ENCODE measurements around the gene PTPN12.
"Not testable (repeated sequence)": the region's sequence is repeated elsewhere in the genome, so short reads cannot be mapped to it uniquely, and the experiment has no call there.

Gene PTPN12

DNA sequence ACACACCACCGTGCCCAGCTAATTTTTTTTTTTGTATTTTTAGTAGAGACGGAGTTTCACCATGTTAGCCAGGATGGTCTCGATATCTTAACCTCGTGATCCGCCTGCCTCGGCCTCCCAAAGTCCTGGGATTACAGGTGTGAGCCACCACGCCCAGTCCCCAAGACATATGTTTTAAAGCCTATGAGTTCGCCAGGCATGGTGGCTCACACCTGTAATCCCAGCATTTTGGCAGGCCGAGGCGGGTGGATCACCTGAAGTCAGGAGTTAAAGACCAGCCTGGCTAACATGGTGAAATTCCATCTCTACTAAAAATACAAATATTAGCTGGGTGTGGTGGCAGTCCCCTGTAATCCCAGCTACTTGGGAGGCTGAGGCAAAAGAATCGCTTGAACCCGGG lies 115.7 kb downstream of the PTPN12 start:
- peaks cover 31% of the 10 kb centered on the region for H3K36me3 ChIP-seq (ENCODE audit: insufficient read depth, low read depth, low read length)
- not testable (repeated sequence) for H3K9ac ChIP-seq (ENCODE audit: low read depth, low read length); H3K9me3 ChIP-seq (ENCODE audit: insufficient read depth, low read depth, low read length); H3K4me3 ChIP-seq (ENCODE audit: low read length); H3K27me3 ChIP-seq (ENCODE audit: insufficient read depth, low read length); H3K4me1 ChIP-seq (ENCODE audit: insufficient read depth, low read length); H3K27ac ChIP-seq (ENCODE audit: low read length)

- no peak overlapping the region for H3K27ac ChIP-seq (ENCODE audit: low read length)
- H3K4me3 ChIP-seq (ENCODE audit: low read length) = no peak overlapping the region
- peaks cover 38% of the 10 kb centered on the region for H3K36me3 ChIP-seq (ENCODE audit: insufficient read depth, low read depth, low read length)
- H3K9ac ChIP-seq (ENCODE audit: low read depth, low read length) = no peak overlapping the region
- H3K4me1 ChIP-seq (ENCODE audit: insufficient read depth, low read length) = no peaks in the 10 kb centered on the region
- H3K27me3 ChIP-seq (ENCODE audit: insufficient read depth, low read length) = no peaks in the 10 kb centered on the region
- H3K9me3 ChIP-seq (ENCODE audit: insufficient read depth, low read depth, low read length) = no peaks in the 10 kb centered on the region
Measured at GRCh38 chr7:77653572-77653971, 116.5 kb downstream of the PTPN12 start.

- no peaks in the 10 kb centered on the region for H3K4me1 ChIP-seq (ENCODE audit: insufficient read depth, low read length)
- peaks cover 41% of the 10 kb centered on the region for H3K36me3 ChIP-seq (ENCODE audit: insufficient read depth, low read depth, low read length)
- no peak overlapping the region for H3K9ac ChIP-seq (ENCODE audit: low read depth, low read length)
- H3K9me3 ChIP-seq (ENCODE audit: insufficient read depth, low read depth, low read length) = no peaks in the 10 kb centered on the region
- no peak overlapping the region for H3K4me3 ChIP-seq (ENCODE audit: low read length)
- no peaks in the 10 kb centered on the region for H3K27me3 ChIP-seq (ENCODE audit: insufficient read depth, low read length)
- H3K27ac ChIP-seq (ENCODE audit: low read length) = no peak overlapping the region
Measured at GRCh38 chr7:77655356-77655755, 118.3 kb downstream of the PTPN12 start.

DNA sequence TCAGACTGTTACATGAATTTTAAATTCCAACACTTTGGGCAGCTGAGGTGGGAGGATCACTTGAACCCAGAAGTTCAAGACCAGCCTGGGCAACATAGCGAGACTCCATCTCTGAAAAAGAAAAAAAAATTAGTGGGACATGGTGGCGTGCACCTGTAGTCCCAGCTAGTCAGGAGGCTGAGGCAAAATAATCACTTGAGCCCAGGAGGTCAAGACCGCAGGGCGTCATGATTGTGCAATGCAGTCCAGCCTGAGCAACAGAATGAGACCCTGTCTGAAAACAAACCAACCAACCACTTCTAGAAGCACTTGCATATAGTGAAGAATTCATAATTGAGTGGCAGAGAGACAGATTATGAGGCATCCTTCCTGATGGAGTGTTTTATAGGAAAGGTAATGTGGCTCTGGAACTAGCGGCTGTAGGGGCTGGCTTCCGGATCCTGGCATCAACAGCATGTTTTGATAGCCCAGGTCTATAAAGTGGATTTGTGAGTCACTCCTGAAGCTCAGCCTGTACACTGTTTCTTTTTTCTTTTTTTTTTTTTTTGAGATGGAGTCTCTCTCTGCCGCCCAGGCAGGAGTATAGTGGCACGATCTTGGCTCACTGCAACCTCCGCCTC lies 118.9 kb downstream of the PTPN12 start:
- H3K9ac ChIP-seq (ENCODE audit: low read depth, low read length) = no peak overlapping the region
- no peaks in the 10 kb centered on the region for H3K27me3 ChIP-seq (ENCODE audit: insufficient read depth, low read length)
- no peak overlapping the region for H3K27ac ChIP-seq (ENCODE audit: low read length)
- no peaks in the 10 kb centered on the region for H3K4me1 ChIP-seq (ENCODE audit: insufficient read depth, low read length)
- peaks cover 41% of the 10 kb centered on the region for H3K36me3 ChIP-seq (ENCODE audit: insufficient read depth, low read depth, low read length)
- no peak overlapping the region for H3K4me3 ChIP-seq (ENCODE audit: low read length)
- H3K9me3 ChIP-seq (ENCODE audit: insufficient read depth, low read depth, low read length) = no peaks in the 10 kb centered on the region

- Histone ChIP-seq H3K36me3 (ENCODE audit: insufficient read depth, low read depth, low read length) (peaks cover 41% of the 10 kb centered on the region), H3K4me3 (ENCODE audit: low read length) (no peak overlapping the region), H3K9ac (ENCODE audit: low read depth, low read length) (no peak overlapping the region), H3K9me3 (ENCODE audit: insufficient read depth, low read depth, low read length) (no peaks in the 10 kb centered on the region), H3K27me3 (ENCODE audit: insufficient read depth, low read length) (no peaks in the 10 kb centered on the region), H3K4me1 (ENCODE audit: insufficient read depth, low read length) (no peaks in the 10 kb centered on the region), H3K27ac (ENCODE audit: low read length) (no peak overlapping the region)
Measured at GRCh38 chr7:77657427-77658224, 120.5 kb downstream of the PTPN12 start.

DNA sequence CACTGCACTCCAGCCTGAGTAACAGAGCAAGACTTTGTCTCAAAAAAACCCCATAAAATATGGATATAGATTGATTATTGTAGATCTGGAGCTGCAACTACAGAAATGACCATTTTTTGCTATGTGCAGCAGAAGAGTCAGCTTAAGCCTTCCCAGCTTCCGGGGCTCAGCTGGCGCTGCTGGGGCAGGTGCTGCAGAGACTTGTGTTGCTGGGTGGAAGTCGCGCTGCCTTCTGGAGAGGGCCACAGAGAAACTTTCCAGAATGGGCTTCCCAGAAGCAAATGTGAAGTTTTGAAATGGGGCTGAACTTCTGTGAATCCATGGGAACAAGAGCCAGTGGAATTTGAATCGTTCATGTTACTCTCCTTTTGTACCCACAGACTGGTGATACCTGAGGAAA lies 121.8 kb downstream of the PTPN12 start:
- H3K27me3 ChIP-seq (ENCODE audit: insufficient read depth, low read length) = no peaks in the 10 kb centered on the region
- H3K9ac ChIP-seq (ENCODE audit: low read depth, low read length) = no peak overlapping the region
- H3K27ac ChIP-seq (ENCODE audit: low read length) = no peak overlapping the region
- H3K36me3 ChIP-seq (ENCODE audit: insufficient read depth, low read depth, low read length) = peaks cover 36% of the 10 kb centered on the region
- H3K4me3 ChIP-seq (ENCODE audit: low read length) = no peak overlapping the region
- no peaks in the 10 kb centered on the region for H3K9me3 ChIP-seq (ENCODE audit: insufficient read depth, low read depth, low read length)
- no peaks in the 10 kb centered on the region for H3K4me1 ChIP-seq (ENCODE audit: insufficient read depth, low read length)

DNA sequence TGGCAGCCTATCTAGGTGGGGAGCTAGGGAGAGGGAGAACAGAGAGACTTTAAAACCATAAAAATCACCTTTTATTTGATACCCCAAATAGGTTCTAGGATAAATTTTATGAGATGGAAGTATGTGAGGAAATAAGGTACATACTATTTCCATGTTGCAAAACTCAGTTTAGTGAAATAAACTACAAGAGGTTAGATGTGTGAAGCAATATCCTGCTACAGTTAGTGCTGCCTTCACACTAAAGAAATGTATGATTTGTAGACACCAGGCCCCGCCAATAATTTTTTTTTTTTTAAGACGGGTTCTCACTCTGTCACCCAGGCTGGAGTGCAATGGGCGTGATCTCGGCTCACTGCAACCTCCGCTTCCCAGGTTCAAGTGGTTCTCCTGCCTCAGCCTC lies 124.7 kb downstream of the PTPN12 start:
- Histone ChIP-seq H3K4me3 (ENCODE audit: low read length) (no peak overlapping the region), H3K27me3 (ENCODE audit: insufficient read depth, low read length) (no peaks in the 10 kb centered on the region), H3K9ac (ENCODE audit: low read depth, low read length) (no peak overlapping the region), H3K36me3 (ENCODE audit: insufficient read depth, low read depth, low read length) (peaks cover 17% of the 10 kb centered on the region), H3K9me3 (ENCODE audit: insufficient read depth, low read depth, low read length) (no peaks in the 10 kb centered on the region), H3K27ac (ENCODE audit: low read length) (no peak overlapping the region), H3K4me1 (ENCODE audit: insufficient read depth, low read length) (no peaks in the 10 kb centered on the region)

GRCh38 chr7:77662869-77663268 lies 125.8 kb downstream of the PTPN12 start:
- Histone ChIP-seq H3K4me1 (ENCODE audit: insufficient read depth, low read length) (no peaks in the 10 kb centered on the region), H3K9ac (ENCODE audit: low read depth, low read length) (no peak overlapping the region), H3K36me3 (ENCODE audit: insufficient read depth, low read depth, low read length) (peaks cover 14% of the 10 kb centered on the region), H3K27ac (ENCODE audit: low read length) (no peak overlapping the region), H3K27me3 (ENCODE audit: insufficient read depth, low read length) (no peaks in the 10 kb centered on the region), H3K4me3 (ENCODE audit: low read length) (no peak overlapping the region), H3K9me3 (ENCODE audit: insufficient read depth, low read depth, low read length) (no peaks in the 10 kb centered on the region)

DNA sequence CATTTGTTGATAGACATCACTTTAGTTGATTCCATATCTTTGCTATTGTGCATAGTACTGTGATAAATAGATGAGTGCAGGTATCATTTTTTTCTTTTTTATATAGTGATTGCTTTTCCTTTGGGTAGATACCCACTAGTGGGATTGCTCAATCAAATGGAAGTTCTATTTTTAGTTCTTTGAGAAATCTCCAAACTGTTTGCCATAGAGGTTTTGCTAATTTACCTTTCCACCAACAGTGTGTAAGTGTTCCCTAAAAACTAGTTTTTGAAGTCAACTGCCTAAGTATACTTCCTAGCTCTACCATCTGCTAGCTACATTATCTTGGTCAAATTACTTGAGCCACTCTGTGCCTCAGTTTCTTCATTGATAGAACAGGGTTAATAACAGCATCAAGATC lies 127.6 kb downstream of the PTPN12 start:
- Histone ChIP-seq H3K4me3 (ENCODE audit: low read length) (no peak overlapping the region), H3K27me3 (ENCODE audit: insufficient read depth, low read length) (no peaks in the 10 kb centered on the region), H3K27ac (ENCODE audit: low read length) (no peak overlapping the region), H3K36me3 (ENCODE audit: insufficient read depth, low read depth, low read length) (peaks cover 4% of the 10 kb centered on the region; the same call in 1 of the 2 replicates), H3K9me3 (ENCODE audit: insufficient read depth, low read depth, low read length) (no peaks in the 10 kb centered on the region), H3K4me1 (ENCODE audit: insufficient read depth, low read length) (no peaks in the 10 kb centered on the region), H3K9ac (ENCODE audit: low read depth, low read length) (no peak overlapping the region)

DNA sequence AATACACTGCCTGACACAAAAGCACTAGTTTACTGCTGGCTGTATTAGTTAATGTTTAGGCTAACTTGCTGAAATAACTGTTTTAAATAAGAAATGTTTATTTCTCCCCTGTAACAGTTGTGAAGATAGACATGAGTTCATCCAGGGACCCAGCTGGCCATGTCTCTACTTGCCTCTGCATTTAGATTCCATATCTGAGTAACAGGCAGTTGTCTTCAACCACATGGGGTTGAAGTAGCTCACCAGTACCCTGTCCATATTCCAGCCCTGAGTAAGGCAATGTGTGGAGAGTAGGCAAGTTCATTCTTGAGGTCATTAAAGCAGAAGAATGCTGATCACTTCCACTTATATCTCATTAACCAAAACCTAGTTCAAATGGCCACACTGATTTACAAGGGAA lies 128.1 kb downstream of the PTPN12 start:
- no peaks in the 10 kb centered on the region for H3K27me3 ChIP-seq (ENCODE audit: insufficient read depth, low read length)

DNA sequence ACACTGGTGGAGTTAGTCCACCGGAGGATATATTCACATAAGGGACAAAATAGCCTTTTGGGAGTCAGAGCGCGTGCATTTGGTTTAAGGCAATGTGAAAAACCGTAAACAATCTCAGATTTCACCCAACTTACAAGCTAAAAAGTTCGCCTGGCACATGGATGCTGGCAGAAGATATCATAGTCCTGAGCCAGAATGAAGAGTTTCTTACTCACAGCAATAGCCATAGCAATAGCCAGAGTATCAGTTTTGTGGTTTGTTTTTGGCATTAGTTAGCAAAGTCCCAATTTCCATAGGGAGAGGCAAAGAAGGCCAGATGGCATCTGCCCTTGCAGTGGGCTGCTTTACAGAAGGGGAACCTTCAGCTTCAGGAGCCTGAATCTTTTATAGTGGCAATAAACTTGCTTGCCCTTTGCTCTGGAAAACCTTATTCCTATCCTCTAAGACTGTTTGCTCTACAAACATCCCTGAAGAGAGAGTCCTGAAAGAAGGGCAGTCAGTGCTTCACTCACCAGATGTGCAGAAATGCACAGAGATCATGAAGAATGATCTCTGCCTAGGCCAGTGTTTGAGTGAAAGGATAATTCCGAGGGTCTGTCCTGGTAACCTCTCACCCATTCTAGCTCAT lies 130.5 kb downstream of the PTPN12 start:
- Histone ChIP-seq H3K9me3 (ENCODE audit: insufficient read depth, low read depth, low read length) (no peaks in the 10 kb centered on the region), H3K36me3 (ENCODE audit: insufficient read depth, low read depth, low read length) (peaks cover 4% of the 10 kb centered on the region; the same call in 1 of the 2 replicates), H3K4me3 (ENCODE audit: low read length) (no peak overlapping the region), H3K4me1 (ENCODE audit: insufficient read depth, low read length) (no peaks in the 10 kb centered on the region), H3K27ac (ENCODE audit: low read length) (no peak overlapping the region), H3K27me3 (ENCODE audit: insufficient read depth, low read length) (no peaks in the 10 kb centered on the region), H3K9ac (ENCODE audit: low read depth, low read length) (no peak overlapping the region)

More for the DNA sequence above, 128.1 kb downstream of the PTPN12 start:
- Histone ChIP-seq H3K9me3 (ENCODE audit: insufficient read depth, low read depth, low read length) (no peaks in the 10 kb centered on the region), H3K9ac (ENCODE audit: low read depth, low read length) (no peak overlapping the region), H3K4me1 (ENCODE audit: insufficient read depth, low read length) (no peaks in the 10 kb centered on the region), H3K27ac (ENCODE audit: low read length) (no peak overlapping the region), H3K36me3 (ENCODE audit: insufficient read depth, low read depth, low read length) (peaks cover 4% of the 10 kb centered on the region; the same call in 1 of the 2 replicates), H3K4me3 (ENCODE audit: low read length) (no peak overlapping the region)

DNA sequence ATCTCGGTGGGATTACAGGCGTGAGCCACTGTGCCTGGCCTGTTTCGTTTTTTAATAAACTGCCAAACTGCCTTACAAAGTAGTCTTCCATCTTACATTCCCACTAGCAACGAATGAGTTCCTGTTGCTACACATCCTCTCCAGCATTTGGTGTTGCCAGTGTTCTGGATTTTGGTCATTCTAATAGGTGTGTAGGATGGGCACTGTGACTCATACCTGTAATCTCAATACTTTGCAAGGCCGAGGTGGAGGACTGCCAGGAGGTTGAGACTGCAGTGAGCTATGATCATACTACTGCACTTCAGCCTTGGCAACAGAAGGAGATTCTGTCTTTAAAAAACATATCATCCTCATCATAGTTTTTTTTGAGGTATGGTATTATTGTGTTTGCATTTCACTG lies 137.8 kb downstream of the PTPN12 start:
- no peaks in the 10 kb centered on the region for H3K36me3 ChIP-seq (ENCODE audit: insufficient read depth, low read depth, low read length)

More for the DNA sequence above, 137.8 kb downstream of the PTPN12 start:
- Histone ChIP-seq H3K4me3 (ENCODE audit: low read length) (no peak overlapping the region), H3K4me1 (ENCODE audit: insufficient read depth, low read length) (no peaks in the 10 kb centered on the region), H3K9ac (ENCODE audit: low read depth, low read length) (no peak overlapping the region), H3K27ac (ENCODE audit: low read length) (no peak overlapping the region), H3K9me3 (ENCODE audit: insufficient read depth, low read depth, low read length) (no peaks in the 10 kb centered on the region), H3K27me3 (ENCODE audit: insufficient read depth, low read length) (no peaks in the 10 kb centered on the region)

All from iPS-20b (cell line).